ENCODE results near the gene NCAPG.

Gene NCAPG

DNA sequence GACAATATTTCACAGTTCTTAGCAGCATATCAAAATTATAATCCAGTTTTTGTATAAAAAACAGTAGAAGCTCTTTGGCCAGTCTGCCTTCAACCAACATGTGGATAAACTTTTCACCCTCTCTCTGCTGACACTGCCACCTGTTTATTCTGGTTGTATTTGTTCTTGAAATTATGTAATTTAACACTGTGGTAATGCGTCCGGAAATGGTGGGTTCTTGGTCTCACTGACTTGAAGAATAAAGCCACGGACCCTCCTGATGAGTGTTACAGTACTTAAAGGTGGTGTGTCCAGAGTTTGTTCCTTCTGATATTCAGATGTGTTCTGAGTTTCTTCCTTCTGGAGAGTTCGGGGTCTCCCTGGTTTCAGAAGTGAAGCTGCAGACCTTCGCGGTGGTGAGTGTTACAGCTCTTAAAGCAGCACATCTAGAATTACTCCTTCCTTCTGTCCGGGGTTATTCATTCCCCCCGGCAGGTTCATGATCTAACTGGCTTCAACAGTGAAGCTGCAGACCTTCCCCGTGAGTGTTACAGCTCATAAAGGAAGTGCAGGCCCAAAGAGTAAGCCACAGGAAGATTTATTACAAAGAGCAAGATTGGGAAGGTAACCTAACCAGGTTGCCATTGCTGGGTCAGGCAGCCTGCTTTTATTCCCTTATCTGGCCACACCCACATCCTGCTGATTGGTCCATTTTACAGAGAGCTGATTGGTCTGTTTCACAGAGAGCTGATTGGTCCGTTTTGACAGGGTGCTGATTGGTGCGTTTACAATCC lies 45.1 kb upstream of the NCAPG start:
- TF ChIP-seq, protein P1, sequence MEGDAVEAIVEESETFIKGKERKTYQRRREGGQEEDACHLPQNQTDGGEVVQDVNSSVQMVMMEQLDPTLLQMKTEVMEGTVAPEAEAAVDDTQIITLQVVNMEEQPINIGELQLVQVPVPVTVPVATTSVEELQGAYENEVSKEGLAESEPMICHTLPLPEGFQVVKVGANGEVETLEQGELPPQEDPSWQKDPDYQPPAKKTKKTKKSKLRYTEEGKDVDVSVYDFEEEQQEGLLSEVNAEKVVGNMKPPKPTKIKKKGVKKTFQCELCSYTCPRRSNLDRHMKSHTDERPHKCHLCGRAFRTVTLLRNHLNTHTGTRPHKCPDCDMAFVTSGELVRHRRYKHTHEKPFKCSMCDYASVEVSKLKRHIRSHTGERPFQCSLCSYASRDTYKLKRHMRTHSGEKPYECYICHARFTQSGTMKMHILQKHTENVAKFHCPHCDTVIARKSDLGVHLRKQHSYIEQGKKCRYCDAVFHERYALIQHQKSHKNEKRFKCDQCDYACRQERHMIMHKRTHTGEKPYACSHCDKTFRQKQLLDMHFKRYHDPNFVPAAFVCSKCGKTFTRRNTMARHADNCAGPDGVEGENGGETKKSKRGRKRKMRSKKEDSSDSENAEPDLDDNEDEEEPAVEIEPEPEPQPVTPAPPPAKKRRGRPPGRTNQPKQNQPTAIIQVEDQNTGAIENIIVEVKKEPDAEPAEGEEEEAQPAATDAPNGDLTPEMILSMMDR (IDR thresholded peaks at IDR 0.05; ENCODE audit: control insufficient read depth, insufficient read depth, low read depth, low read length, missing control alignments): no peak
- no peak for DNase-seq (ENCODE audit: low read depth)
- H3K4me3 ChIP-seq (ENCODE audit: control insufficient read depth, low read depth, low read length): no peak overlapping the region

DNA sequence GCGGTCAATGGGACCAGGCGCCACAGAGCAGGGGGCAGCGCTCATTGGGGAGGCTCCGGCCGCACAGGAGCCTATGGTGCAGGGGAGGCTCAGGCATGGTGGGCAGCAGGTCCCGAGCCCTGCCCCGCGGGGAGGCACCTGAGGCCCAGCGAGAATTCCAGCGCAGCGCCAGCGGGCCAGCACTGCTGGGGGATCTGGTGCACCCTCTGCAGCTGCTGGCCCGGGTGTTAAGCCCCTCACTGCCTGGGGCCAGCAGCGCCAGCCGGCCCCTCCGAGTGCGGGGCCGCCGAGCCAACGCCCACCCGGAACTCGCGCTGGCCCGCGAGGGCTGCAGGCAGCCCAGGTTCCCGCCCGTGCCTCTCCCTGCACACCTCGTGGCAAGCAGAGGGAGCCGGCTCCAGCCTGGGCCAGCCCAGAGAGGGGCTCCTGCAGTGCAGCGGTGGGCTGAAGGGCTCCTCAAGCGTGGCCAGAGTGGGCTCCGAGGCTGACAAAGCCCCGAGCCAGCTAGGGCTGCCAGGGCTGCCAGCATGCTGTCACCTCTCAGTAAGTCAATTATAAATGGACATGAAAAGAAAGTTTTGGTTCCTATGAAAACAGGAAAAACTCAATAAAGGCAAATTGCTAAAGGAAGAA lies 43.8 kb upstream of the NCAPG start:
- no peak for DNase-seq (ENCODE audit: low read depth)
- TF ChIP-seq, protein P1 (IDR thresholded peaks at IDR 0.05; ENCODE audit: control insufficient read depth, insufficient read depth, low read depth, low read length, missing control alignments): no peak
- no peak overlapping the region for H3K4me3 ChIP-seq (ENCODE audit: control insufficient read depth, low read depth, low read length)

DNA sequence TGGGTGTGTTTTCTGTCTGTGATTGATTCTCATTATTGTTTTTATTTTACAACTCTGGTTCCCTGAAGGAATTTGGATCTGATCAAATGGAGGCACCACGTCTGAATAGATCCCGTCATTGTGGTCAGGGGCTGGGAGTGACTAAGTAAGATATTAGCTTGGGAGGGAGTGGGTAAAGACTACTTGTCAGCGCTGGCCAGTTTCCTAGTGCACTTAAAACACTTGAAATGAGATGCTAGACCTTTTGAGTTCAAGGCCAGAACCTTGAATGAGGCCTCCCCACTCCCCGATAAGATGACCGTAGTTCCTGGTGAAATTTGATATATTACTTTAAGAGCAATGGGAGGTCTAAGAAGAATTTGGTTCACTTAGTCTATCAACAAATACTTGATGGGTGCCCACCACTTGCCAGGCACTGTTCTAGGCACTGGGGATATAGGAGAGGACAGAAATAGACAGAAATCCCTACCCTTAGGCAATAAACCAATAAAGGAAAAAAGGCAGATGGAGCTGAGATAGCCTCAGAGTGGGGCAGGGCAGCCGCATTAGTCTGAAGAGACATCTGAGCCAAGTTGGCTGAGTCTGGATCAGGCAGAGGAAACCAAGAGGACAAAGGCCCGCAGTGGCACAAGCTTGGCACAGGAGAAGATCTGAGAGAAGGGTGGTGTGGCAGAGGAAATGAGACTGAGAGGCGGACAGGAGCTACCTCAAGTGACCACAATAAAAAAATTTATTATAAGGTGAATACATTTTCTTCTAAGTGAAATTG lies 41.2 kb upstream of the NCAPG start:
- TF ChIP-seq, protein P1 (IDR thresholded peaks at IDR 0.05; ENCODE audit: control insufficient read depth, insufficient read depth, low read depth, low read length, missing control alignments): no peak
- no peak overlapping the region for H3K4me3 ChIP-seq (ENCODE audit: control insufficient read depth, low read depth, low read length)
- DNase-seq (ENCODE audit: low read depth): no peak

DNA sequence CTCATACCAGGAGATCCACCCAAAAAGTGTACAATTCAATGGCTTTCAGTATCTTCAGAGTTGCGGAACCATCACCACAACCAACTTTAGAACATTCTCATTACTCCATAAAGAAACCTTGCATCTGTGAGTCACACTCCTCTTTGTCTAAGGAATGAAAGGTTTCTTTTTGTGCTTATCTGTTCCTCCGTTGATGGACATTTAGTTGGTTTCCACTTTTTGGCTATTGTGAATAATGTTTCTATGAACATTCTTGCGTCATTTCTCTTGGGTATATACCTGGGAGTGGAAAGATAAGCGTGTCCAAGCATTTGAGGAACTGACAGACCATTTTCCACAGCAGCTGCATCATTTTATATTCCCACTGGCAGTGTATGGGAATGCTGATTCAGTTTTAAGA lies 39.9 kb upstream of the NCAPG start:
- DNase-seq (ENCODE audit: low read depth): no peak
- H3K4me3 ChIP-seq (ENCODE audit: control insufficient read depth, low read depth, low read length): no peak overlapping the region
- TF ChIP-seq, protein P1 (IDR thresholded peaks at IDR 0.05; ENCODE audit: control insufficient read depth, insufficient read depth, low read depth, low read length, missing control alignments): no peak

DNA sequence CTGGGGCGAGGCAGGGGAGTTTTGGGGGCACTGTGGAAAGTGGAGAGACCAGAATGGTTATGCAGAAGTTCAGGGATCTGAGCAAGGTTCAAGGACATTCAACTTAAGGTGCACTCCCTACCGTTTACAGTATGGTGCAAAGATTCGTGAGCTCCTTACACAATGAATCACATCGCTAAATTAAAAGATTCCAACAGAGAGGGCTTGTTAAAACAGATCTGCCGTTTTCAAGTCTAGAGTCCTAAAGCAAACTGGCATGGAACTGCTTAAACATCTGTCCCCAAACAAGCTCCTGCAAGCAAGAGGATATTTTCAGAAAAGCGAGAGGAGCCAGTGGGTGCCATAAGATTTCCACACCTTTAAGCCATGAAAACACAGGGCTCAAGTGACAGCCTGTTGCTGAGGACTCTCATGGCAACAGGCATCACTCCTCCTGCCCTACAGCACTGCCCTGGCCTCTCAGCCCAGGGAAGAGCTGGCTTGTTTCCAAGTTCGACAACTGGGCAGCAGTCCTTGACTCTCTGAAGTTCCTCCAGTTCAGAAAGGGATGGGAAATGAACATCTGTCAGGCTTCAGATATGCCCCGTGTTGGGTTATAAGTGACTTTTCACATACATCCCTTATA lies 39.4 kb upstream of the NCAPG start:
- no peak for DNase-seq (ENCODE audit: low read depth)
- TF ChIP-seq, protein P1 (IDR thresholded peaks at IDR 0.05; ENCODE audit: control insufficient read depth, insufficient read depth, low read depth, low read length, missing control alignments): no peak
- H3K4me3 ChIP-seq (ENCODE audit: control insufficient read depth, low read depth, low read length): no peak overlapping the region

DNA sequence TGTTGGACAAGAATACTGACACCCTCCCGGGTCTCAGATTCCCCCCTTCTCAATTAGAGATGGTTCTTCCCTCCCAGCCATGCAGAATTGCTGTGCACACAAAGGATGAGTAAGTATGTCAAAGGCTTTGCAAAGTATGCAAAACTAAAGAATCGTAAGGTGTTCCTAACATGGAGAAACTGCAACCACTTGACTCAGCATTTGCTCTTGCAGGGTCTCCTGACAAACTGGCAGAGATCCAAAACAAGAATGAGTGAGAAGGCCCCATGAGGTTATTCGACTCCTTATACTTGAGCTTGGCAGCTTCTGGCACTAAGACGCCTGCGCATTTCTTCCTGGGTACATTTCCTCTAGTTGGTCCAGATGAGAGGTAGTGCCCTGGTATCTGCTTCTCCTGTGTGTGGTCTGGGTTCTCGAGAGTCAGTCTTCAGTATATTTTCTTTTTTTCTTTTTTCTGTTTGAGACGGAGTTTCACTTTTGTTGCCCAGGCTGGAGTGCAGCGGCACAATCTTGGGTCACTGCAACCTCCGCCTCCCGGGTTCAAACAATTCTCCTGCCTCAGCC lies 37.6 kb upstream of the NCAPG start:
- TF ChIP-seq, protein P1 (IDR thresholded peaks at IDR 0.05; ENCODE audit: control insufficient read depth, insufficient read depth, low read depth, low read length, missing control alignments): no peak
- no peak for DNase-seq (ENCODE audit: low read depth)
- no peak overlapping the region for H3K4me3 ChIP-seq (ENCODE audit: control insufficient read depth, low read depth, low read length)
